Coronary artery (tissue), 2 donors: ENCODE data around the gene SPON1.
A peak's percentile ranks its signal among the peaks of the same experiment; 100 is the strongest.
"Not testable (repeated sequence)": the region's sequence is repeated elsewhere in the genome, so short reads cannot be mapped to it uniquely, and the experiment has no call there.

ENCODE experiments used
- DNase-seq: peaks from one replicate; pipeline ENCODE4 v3.0.0-alpha.2; 2017; ENCODE audit warnings: low spot score
- H3K27ac ChIP-seq, 2 donors: fragments of 200-600 bp; sonication (generic); one replicate each; pipeline ENCODE4 v1.5.1; 2016 to 2019
- H3K4me3 ChIP-seq: fragments of 200-600 bp; sonication (generic); 2 replicates; pipeline ENCODE4 v1.5.1; 2016; ENCODE audit warnings: mild to moderate bottlenecking, moderate library complexity
- CTCF ChIP-seq: fragments of 200-600 bp; sonication (generic); IDR thresholded peaks from one replicate; pipeline ENCODE4 v1.5.1; 2019; ENCODE audit warnings: antibody characterized with exemption

The SPON1 gene

GRCh38 chr11:14248580-14248981 is 286.1 kb downstream of the SPON1 start:
- TF ChIP-seq CTCF, result no peak
- no peak for DNase-seq
- no peak overlapping the region for H3K4me3 ChIP-seq
- no peak overlapping the region for H3K27ac ChIP-seq

- H3K27ac ChIP-seq, result no peak overlapping the region
These were observed 286.8 kb downstream of the SPON1 start for GRCh38 chr11:14249121-14249963.

GRCh38 chr11:14251754-14252153 is 289.2 kb downstream of the SPON1 start:
- no peak for DNase-seq
- no peak for TF ChIP-seq CTCF
- H3K27ac ChIP-seq, result no peak overlapping the region
- no peak overlapping the region for H3K4me3 ChIP-seq

More at GRCh38 chr11:14249121-14249963, 286.8 kb downstream of the SPON1 start:
- peak; percentile 84 for TF ChIP-seq CTCF
- no peak for DNase-seq
- H3K4me3 ChIP-seq, result no peak overlapping the region

- not testable (repeated sequence) for H3K27ac ChIP-seq, H3K4me3 ChIP-seq, DNase-seq
These were observed 290.0 kb downstream of the SPON1 start for GRCh38 chr11:14252501-14252900.

GRCh38 chr11:14253421-14253820 is 290.9 kb downstream of the SPON1 start:
- H3K4me3 ChIP-seq, result no peak overlapping the region
- DNase-seq, result no peak
- no peak for TF ChIP-seq CTCF
- H3K27ac ChIP-seq, result no peak overlapping the region

- H3K27ac ChIP-seq, result no peak overlapping the region
- DNase-seq, result no peak
- no peak for TF ChIP-seq CTCF
- H3K4me3 ChIP-seq, result no peak overlapping the region
These were observed 291.3 kb downstream of the SPON1 start for GRCh38 chr11:14253840-14254239.

- Histone ChIP-seq H3K27ac (no peak overlapping the region), H3K4me3 (no peak overlapping the region)
- no peak for DNase-seq
- TF ChIP-seq CTCF, result no peak
These were observed 292.2 kb downstream of the SPON1 start for GRCh38 chr11:14254533-14255237.
